Activated naive CD4-positive, alpha-beta T cell treated with anti-CD3 and anti-CD28 coated beads, Interleukin-2, amount 50 U/mL, for 24 hours (primary cell): ENCODE data around the gene NEU2.
A peak's percentile ranks its signal among the peaks of the same experiment; 100 is the strongest.

Experiments
- H3K27ac Mint-ChIP-seq: one replicate; pipeline ENCODE4 v1.8.0; 2021; ENCODE audit warnings: mild to moderate bottlenecking, mixed read lengths
- H3K27me3 Mint-ChIP-seq: one replicate; pipeline ENCODE4 v1.8.0; 2021; ENCODE audit warnings: mixed read lengths
- H3K36me3 Mint-ChIP-seq: one replicate; pipeline ENCODE4 v1.8.0; 2021; ENCODE audit warnings: mixed read lengths
- H3K4me1 Mint-ChIP-seq: one replicate; pipeline ENCODE4 v1.8.0; 2021; ENCODE audit warnings: mixed read lengths
- H3K4me3 Mint-ChIP-seq: one replicate; pipeline ENCODE4 v1.8.0; 2021; ENCODE audit warnings: mild to moderate bottlenecking, mixed read lengths
- H3K9me3 Mint-ChIP-seq: one replicate; pipeline ENCODE4 v1.8.0; 2021; ENCODE audit warnings: mixed read lengths

NEU2 gene

DNA sequence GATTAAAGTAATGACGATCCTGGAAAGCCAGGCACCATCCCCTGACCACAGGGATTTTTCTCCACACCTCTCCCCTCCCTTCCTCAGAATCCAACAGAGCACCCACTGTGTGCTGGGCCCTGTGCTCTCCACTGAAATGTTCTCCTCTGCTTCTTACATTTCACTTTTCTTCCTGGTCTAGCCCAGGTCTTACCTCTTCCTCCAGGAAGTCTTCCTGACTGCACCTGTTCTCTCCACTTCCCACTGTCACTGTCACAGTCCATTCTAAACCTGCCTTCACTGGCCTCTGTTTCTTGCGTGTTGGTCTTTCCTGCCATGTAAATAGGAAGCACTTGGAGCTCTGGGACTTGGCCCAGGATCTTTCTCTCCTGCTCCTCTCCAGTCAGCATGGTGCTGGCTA lies 12.0 kb upstream of the NEU2 start:
- Mint-ChIP-seq H3K9me3 (no peaks in the 10 kb centered on the region), H3K4me1 (no peaks in the 10 kb centered on the region), H3K27ac (no peak overlapping the region)

DNA sequence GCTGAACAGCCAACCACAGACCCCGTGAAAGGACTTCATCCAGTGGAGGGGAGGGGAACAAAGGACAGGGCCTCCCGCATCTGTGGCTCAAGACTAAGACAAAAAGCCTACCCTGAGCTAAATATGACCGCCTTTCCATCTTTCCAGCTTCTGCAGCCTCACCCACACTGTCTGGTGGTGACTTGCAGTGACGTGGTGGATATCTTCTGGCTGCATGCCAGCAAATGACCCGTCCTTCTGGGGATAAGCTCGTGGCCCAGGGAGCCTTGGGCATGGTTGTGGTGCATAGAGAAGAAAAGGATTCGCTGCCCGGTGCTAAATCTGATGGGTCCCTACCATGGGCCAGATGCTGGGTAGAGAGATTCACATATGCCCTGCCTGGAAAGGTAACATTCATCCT lies 10.7 kb upstream of the NEU2 start:
- Mint-ChIP-seq H3K27me3 (no peaks in the 10 kb centered on the region), H3K9me3 (no peaks in the 10 kb centered on the region), H3K4me3 (no peak overlapping the region), H3K36me3 (no peaks in the 10 kb centered on the region), H3K4me1 (no peaks in the 10 kb centered on the region), H3K27ac (no peak overlapping the region)

More for the DNA sequence above, 12.0 kb upstream of the NEU2 start:
- H3K4me3 Mint-ChIP-seq: no peak overlapping the region
- H3K36me3 Mint-ChIP-seq: no peaks in the 10 kb centered on the region
- no peaks in the 10 kb centered on the region for H3K27me3 Mint-ChIP-seq

DNA sequence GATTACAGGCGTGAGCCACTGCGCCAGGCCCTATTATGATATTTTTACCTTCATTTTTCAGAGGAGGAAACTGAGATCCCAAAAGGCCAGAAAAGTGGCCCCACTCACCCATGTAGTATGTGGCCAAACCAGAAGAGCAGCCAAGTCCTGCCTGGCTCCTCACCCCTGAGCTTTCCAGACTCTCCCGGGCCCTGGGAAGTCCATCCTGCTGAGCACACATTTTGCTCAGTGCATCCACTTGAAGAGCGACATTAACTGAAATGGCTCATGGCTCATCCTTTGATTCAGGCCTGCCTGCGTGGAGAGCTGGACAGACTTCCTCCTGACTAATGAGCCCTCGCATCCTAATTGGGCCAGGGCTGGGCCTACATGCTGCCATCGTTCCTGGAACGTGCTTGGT lies 9.9 kb upstream of the NEU2 start:
- H3K4me3 Mint-ChIP-seq: no peak overlapping the region
- H3K36me3 Mint-ChIP-seq: no peaks in the 10 kb centered on the region
- no peaks in the 10 kb centered on the region for H3K27me3 Mint-ChIP-seq
- no peaks in the 10 kb centered on the region for H3K4me1 Mint-ChIP-seq
- no peak overlapping the region for H3K27ac Mint-ChIP-seq
- no peaks in the 10 kb centered on the region for H3K9me3 Mint-ChIP-seq

DNA sequence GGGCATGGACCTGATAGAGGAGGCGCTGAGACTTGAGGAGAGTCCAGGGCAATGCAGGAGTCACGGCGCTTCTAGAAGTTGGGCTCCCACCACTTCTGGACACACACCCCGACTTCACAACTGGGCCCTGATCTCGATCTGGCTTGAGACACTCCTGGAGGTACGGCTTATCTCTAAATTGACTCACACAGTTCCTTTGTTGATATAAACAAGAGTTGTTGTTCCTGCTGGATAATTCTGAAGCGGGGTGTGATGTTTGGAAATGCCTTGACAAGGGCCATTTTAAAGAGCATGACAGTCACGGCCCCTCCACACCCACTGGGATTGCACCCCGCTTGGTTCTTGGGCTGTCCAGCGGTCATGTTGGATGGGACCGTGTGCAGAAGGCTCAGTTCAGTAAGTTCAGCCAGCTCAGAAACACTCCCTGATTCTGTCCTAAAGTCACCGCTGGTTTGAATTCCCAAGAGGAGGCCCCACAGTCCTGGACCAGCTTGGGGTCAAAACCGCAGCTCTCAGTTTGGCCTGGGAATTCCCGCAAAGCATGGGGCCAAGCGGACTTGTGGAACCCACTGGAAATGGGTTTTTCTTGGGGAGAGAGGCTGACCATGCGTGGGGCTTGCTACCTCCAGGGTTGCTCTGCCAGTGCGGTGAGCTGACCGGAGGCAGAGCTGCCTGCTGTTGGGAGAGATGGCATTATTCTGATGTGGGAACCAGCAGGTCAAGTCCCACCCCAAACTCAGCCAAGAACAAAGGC lies 9.3 kb upstream of the NEU2 start:
- Mint-ChIP-seq H3K36me3 (no peaks in the 10 kb centered on the region), H3K27me3 (no peaks in the 10 kb centered on the region), H3K9me3 (no peaks in the 10 kb centered on the region), H3K27ac (no peak overlapping the region), H3K4me1 (no peaks in the 10 kb centered on the region), H3K4me3 (no peak overlapping the region)

DNA sequence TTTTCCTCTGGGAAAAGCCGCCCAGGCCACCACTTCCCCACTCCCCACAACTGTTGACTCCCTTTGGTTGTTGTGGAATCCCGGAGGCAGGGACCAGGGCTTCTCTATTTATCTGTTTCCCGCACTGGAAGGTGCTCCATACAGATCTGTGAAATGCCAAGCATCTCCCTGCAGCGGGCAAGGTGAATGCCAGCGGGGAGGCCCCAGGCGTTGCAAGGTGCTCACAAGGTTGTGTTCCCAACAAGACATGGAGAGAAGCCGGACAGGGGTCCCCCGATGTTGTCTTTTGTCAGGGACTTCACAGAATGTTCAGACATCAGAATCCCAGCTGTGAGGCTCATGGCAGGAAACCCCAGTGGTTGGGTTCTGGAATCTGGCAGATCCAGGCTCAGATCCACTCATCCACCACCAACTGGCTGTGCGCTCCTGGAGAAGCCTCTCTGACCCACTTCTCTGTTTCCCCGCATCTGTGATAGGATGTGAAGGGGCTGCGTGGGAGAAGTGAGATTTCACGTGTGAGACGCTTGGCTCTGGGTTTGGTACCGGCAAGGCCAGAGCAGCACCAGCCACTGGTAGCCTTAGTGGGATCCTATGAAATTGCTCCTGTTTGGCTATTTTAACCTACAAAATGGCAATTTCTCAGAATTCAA lies 8.6 kb upstream of the NEU2 start:
- H3K9me3 Mint-ChIP-seq: no peaks in the 10 kb centered on the region
- no peaks in the 10 kb centered on the region for H3K4me1 Mint-ChIP-seq
- H3K27me3 Mint-ChIP-seq: no peaks in the 10 kb centered on the region
- no peak overlapping the region for H3K4me3 Mint-ChIP-seq
- H3K36me3 Mint-ChIP-seq: no peaks in the 10 kb centered on the region
- no peak overlapping the region for H3K27ac Mint-ChIP-seq

DNA sequence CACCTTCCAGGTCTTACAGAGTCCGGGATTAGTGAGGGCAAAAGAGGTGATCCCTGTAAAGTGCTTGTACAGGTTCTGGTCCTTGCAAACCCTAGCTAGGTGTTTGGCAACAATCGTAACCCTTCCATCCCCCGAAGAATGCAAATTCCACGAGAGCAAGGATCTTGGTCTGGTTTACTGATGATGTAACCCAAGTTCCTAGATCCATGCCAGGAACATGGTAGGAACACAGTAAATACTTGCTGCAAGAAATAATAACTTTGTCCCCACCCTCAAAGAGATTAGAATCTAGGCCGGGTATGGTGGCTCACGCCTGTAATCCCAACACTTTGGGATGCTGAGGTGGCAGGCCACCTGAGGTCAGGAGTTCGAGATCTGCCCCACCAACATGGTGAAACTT lies 6.8 kb upstream of the NEU2 start:
- no peaks in the 10 kb centered on the region for H3K9me3 Mint-ChIP-seq
- H3K4me3 Mint-ChIP-seq: no peak overlapping the region
- no peaks in the 10 kb centered on the region for H3K36me3 Mint-ChIP-seq

DNA sequence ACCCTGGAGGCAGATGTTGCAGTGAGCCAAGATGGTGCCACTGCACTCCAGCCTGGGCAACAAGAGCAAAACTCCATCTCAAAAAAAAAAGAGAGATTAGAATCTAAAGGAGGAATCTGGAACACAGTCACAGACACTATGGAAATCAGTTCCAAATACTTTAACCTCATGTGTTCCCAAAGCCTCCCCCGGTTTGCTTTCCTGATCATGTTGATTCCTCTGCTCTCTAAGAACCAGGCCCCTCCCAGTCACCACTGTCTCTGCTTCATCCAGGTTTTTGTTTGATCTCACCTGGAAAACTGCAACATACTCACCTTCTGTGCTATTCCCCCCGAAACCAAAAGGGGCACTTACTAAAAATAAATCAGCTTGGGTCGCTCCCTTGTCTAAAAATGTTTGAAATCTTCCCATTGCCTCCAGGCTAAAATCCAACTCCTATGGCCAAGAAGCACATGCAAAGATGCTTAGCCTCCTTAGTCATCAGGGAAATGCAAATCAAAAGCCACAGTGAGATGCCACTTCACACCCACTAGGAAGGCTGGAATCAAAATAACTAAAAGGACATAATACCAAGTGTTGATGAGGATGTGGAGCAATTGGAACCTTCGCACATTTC lies 6.2 kb upstream of the NEU2 start:
- Mint-ChIP-seq H3K9me3 (no peaks in the 10 kb centered on the region), H3K4me3 (no peak overlapping the region), H3K36me3 (no peaks in the 10 kb centered on the region), H3K27ac (peak overlapping the region; percentile 26), H3K27me3 (no peaks in the 10 kb centered on the region), H3K4me1 (peaks cover 3% of the 10 kb centered on the region)

More for the DNA sequence above, 6.8 kb upstream of the NEU2 start:
- peaks cover 3% of the 10 kb centered on the region for H3K4me1 Mint-ChIP-seq
- no peak overlapping the region for H3K27ac Mint-ChIP-seq
- no peaks in the 10 kb centered on the region for H3K27me3 Mint-ChIP-seq

DNA sequence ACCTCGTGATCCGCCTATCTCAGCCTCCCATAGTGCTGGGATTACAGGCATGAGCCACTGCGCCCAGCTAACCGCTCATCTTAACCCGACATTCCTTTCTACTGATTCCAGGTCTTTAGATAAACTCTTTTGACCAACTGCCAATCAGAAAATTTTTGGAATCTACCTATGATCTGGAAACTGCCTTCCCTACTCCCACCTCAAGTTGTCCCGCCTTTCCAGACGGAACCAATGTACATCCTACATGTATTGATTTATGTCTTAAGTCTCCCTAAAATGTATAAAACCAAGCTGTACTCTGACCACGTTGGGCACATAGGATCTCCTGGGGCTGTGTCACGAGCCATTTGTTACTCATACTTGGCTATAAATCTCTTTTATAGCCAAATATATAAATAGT lies 3.2 kb upstream of the NEU2 start:
- no peaks in the 10 kb centered on the region for H3K36me3 Mint-ChIP-seq
- H3K4me1 Mint-ChIP-seq: peaks cover 3% of the 10 kb centered on the region
- no peaks in the 10 kb centered on the region for H3K9me3 Mint-ChIP-seq
- H3K4me3 Mint-ChIP-seq: no peak overlapping the region
- no peaks in the 10 kb centered on the region for H3K27me3 Mint-ChIP-seq
- H3K27ac Mint-ChIP-seq: no peak overlapping the region

DNA sequence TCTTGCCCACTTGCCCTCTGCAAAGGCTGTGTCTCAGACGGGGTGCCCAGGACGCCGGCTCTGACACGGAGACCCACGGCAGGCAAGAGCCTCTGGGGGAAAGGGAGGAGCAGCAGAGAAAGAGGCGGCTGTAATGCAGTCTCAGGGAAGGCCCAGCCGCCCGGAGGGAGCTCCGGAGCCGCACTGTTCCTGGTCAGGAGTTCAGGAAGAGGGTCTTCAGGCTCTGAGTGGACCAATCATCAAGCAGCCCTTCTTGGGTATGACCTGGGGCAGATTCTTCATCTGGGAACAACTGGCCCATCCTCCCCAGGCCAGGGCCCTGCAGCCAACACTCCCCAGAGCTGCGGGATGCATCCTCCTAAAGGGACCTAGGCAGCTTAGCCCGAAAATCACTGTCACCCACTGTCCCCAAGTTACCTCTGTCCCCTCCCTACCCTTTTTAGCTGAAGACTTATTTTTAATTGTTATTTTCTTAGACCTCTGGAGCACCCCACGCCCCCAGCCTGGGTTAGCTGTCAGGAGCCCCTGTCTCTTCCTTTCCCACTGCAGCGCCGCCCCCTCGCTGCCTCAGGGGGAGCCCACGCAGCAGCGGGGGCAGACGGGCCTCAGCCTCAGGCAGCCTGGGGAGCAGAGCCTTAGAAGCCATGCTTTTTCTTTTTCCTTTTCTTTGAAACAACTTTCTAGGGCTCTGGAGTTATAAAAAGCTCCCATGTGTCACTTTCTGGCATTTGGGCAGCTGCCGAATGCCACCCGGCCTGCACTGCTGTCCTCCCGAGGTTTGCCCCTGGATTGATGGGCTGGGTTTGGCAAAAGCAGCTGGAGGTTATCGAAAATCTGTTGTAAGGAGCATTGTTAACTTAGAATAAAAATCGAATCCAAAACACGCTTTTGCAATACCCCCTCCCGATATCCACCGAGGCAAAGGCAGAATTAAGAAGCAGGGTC lies 644 bp upstream of the NEU2 start:
- no peak overlapping the region for H3K27ac Mint-ChIP-seq
- H3K9me3 Mint-ChIP-seq: no peaks in the 10 kb centered on the region
- H3K36me3 Mint-ChIP-seq: no peaks in the 10 kb centered on the region
- no peak overlapping the region for H3K4me3 Mint-ChIP-seq
- no peaks in the 10 kb centered on the region for H3K27me3 Mint-ChIP-seq
- H3K4me1 Mint-ChIP-seq: peaks cover 3% of the 10 kb centered on the region

DNA sequence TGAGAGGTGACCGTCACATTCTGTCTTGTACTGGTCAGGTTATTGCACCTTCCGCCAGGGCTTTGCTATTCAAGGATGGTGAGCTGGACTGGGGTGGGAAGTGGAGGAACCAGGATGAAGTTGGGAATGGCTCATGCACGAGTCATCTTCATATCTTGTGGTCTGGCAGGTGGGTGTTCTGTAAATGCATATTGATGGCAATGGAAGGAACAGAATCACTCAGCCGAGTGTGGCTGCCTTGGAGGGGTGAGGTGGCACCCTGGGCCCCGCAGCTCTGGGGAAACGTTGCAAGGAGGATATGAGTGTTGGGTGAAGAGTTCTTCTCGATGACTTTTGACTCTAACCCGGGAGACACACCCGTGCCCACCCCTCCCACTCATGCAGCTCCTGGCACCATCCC lies 1.2 kb downstream of the NEU2 start:
- no peaks in the 10 kb centered on the region for H3K36me3 Mint-ChIP-seq
- no peaks in the 10 kb centered on the region for H3K9me3 Mint-ChIP-seq
- H3K27me3 Mint-ChIP-seq: no peaks in the 10 kb centered on the region
- H3K27ac Mint-ChIP-seq: no peak overlapping the region
- no peak overlapping the region for H3K4me3 Mint-ChIP-seq
- peaks cover 3% of the 10 kb centered on the region for H3K4me1 Mint-ChIP-seq

DNA sequence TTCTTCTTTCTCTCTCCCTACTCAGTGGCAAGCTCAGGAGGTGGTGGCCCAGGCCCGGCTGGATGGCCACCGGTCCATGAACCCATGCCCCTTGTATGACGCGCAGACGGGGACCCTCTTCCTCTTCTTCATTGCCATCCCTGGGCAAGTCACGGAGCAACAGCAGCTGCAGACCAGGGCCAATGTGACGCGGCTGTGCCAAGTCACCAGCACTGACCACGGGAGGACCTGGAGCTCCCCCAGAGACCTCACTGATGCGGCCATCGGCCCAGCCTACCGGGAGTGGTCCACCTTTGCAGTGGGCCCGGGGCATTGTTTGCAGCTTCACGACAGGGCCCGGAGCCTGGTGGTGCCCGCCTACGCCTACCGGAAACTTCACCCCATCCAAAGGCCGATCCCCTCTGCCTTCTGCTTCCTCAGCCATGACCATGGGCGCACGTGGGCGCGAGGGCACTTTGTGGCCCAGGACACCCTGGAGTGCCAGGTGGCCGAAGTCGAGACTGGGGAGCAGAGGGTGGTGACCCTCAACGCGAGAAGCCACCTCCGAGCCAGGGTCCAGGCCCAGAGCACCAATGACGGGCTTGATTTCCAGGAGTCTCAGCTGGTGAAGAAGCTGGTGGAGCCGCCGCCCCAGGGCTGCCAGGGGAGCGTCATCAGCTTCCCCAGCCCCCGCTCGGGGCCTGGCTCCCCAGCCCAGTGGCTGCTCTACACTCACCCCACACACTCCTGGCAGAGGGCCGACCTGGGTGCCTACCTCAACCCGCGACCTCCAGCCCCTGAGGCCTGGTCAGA lies 1.8 kb downstream of the NEU2 start:
- Mint-ChIP-seq H3K4me3 (no peak overlapping the region), H3K4me1 (peaks cover 3% of the 10 kb centered on the region), H3K36me3 (no peaks in the 10 kb centered on the region), H3K9me3 (no peaks in the 10 kb centered on the region), H3K27me3 (no peaks in the 10 kb centered on the region), H3K27ac (no peak overlapping the region)

DNA sequence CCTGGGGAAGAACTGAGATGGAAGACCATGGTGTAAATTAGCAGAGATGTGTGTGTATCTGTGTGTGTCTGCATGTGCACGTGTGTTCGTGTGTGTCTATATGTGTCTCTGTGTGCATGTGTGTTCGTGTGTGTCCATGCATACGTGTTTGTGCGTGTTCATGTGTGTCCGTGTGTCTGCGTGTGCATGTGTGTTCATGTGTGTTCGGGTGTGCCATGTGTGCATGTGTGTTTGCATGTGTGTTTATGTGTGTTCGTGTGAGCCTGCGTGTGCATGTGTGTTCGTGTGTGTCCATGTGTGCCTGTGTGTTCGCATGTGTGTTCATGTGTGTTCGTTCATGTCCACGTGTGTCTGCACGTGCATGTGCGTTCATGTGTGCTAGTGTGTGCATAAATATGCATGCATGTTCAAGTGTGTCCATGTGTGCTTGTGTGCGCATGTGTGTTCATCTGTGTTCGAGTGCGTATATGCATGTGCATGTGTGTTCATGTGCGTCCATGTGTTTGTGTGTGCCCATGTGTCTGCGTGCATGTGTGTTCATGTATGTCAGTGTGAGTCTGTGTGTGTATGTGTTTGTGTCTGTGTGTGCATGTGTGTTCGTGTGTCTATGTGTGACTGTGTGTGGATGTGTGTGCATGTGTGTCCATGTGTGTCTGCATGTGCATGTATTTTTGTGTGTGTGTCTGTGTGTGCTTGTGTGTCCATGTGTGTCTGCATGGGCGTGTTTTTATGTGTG lies 3.1 kb downstream of the NEU2 start:
- Mint-ChIP-seq H3K4me3 (no peak overlapping the region), H3K36me3 (no peaks in the 10 kb centered on the region), H3K27me3 (no peaks in the 10 kb centered on the region), H3K4me1 (no peaks in the 10 kb centered on the region), H3K9me3 (no peaks in the 10 kb centered on the region), H3K27ac (no peak overlapping the region)

DNA sequence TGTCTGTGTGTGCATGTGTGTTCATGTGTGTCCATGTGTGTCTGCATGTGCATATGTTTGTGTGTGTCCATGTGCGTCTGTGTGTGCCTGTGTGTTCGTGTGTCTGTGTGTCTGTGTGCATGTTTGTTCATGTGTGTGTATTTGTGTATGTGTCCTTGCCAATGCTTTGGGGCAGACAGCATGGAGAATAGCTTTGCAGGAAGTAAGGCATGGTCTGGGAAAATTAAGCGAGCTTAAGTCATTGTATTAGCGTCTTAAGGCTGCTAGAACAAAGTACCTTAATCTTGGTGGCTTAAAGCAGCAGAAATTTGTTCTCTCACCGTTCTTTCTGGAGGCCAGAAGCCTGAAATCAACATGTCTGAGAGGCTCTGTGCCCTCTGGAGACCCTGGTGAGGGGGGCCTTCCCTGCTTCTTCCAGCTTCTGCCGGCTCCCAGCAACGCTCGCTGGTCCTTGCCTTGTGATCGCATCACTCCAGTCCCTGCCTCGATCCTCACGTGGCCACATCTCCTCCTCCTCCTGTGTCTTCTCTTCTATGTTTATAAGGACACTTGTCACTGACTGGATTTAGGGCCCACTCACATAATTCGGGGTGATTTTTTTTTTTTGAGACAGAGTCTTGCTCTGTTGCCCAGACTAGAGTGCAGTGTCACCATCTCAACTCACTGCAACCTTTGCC lies 3.8 kb downstream of the NEU2 start:
- Mint-ChIP-seq H3K27ac (no peak overlapping the region), H3K36me3 (no peaks in the 10 kb centered on the region), H3K27me3 (no peaks in the 10 kb centered on the region), H3K9me3 (no peaks in the 10 kb centered on the region), H3K4me3 (no peak overlapping the region), H3K4me1 (no peaks in the 10 kb centered on the region)

DNA sequence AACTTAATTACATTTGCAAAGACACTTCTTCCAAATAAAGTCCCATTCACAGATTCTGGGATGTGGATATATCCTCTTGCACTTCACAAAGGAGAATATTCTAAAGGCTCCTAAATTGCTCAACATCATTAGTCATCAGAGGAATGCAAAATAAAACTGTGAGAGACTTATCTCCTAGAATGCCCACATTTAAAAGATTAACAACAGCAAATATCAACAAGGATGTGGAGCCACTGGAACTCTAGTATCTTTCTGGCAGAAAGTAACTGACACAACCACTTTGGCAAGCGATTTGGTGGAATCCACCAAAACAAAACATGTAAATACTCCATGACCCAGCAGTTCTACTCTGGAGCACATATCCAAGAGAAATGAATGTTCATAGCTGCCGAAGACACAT lies 4.6 kb downstream of the NEU2 start:
- Mint-ChIP-seq H3K4me3 (no peak overlapping the region), H3K27me3 (no peaks in the 10 kb centered on the region), H3K27ac (no peak overlapping the region), H3K36me3 (no peaks in the 10 kb centered on the region), H3K9me3 (no peaks in the 10 kb centered on the region), H3K4me1 (no peaks in the 10 kb centered on the region)
